Measurements from ENCODE around the gene SIAH3.

DNA sequence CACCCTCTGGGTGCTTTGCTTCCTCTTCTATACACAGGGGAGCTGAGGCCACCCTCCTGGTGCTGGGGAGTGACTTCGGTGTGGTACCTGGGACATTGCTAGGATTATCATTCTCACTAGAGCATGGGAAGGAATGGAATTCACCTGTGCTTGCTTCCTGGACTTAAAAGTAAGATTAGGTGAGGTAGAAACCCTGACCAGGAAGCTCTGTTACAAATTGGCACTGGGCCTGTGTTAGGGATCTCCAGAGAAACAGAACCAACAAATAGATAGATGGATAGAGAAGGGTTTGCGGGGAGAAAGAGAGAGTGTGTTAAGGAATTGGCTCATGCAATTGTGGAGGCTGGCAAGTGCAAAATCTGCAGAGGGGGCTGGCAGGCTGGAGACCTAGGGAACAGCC lies 13.9 kb upstream of the SIAH3 start:
- TF ChIP-seq NFIC (IDR thresholded peaks at IDR 0.05) (no peak), CEBPB (IDR thresholded peaks at IDR 0.05) (no peak), CREB1 (IDR thresholded peaks at IDR 0.05; ENCODE audit: low read depth) (no peak), ZBTB7A (IDR thresholded peaks at IDR 0.05; ENCODE audit: low read depth) (no peak), TAF1 (IDR thresholded peaks at IDR 0.05; ENCODE audit: low read depth) (no peak), EP300 (IDR thresholded peaks at IDR 0.05; ENCODE audit: borderline replicate concordance) (no peak), YY1 (IDR thresholded peaks at IDR 0.05; ENCODE audit: low read depth) (no peak), RAD21 (IDR thresholded peaks at IDR 0.05; ENCODE audit: low read depth) (no peak), FOXM1 (IDR thresholded peaks at IDR 0.05; ENCODE audit: borderline replicate concordance, low read depth) (no peak), TEAD4 (IDR thresholded peaks at IDR 0.05) (no peak), TCF12 (IDR thresholded peaks at IDR 0.05; ENCODE audit: low read depth) (no peak)
- TF ChIP-seq, protein P1, sequence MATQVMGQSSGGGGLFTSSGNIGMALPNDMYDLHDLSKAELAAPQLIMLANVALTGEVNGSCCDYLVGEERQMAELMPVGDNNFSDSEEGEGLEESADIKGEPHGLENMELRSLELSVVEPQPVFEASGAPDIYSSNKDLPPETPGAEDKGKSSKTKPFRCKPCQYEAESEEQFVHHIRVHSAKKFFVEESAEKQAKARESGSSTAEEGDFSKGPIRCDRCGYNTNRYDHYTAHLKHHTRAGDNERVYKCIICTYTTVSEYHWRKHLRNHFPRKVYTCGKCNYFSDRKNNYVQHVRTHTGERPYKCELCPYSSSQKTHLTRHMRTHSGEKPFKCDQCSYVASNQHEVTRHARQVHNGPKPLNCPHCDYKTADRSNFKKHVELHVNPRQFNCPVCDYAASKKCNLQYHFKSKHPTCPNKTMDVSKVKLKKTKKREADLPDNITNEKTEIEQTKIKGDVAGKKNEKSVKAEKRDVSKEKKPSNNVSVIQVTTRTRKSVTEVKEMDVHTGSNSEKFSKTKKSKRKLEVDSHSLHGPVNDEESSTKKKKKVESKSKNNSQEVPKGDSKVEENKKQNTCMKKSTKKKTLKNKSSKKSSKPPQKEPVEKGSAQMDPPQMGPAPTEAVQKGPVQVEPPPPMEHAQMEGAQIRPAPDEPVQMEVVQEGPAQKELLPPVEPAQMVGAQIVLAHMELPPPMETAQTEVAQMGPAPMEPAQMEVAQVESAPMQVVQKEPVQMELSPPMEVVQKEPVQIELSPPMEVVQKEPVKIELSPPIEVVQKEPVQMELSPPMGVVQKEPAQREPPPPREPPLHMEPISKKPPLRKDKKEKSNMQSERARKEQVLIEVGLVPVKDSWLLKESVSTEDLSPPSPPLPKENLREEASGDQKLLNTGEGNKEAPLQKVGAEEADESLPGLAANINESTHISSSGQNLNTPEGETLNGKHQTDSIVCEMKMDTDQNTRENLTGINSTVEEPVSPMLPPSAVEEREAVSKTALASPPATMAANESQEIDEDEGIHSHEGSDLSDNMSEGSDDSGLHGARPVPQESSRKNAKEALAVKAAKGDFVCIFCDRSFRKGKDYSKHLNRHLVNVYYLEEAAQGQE (IDR thresholded peaks at IDR 0.05; ENCODE audit: low read depth), result no peak
